GM12872 (cell line): ENCODE results near the gene FOXN3.

ENCODE experiments used
- TF ChIP-seq, protein P1 (sequence below): IDR thresholded peaks from 3 replicates; pipeline ENCODE4 v1.5.1; 2011; ENCODE audit warnings: low read depth, mild to moderate bottlenecking, low read length, moderate library complexity; ENCODE audit not compliant: insufficient read depth

FOXN3 gene

DNA sequence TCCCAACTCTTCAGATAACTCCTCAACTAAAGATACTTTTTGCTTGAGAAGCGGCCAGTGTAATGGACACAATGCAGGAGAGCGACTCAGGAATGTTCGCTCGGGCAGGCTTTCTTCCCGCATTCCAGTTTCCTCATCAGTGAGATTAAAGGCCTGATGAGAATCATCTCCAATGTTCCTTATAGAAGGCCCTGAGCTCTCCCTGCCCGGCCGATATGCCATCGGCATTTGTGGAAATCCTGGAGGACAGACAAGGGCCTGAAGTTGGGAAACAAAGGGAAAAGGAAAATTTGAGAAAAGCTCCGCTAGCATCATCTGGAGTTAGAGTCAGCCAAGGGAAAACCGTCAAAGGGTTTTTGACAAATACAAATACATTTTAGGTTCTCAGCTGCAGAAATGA, 38.0 kb upstream of the FOXN3 start:
- TF ChIP-seq, protein P1, sequence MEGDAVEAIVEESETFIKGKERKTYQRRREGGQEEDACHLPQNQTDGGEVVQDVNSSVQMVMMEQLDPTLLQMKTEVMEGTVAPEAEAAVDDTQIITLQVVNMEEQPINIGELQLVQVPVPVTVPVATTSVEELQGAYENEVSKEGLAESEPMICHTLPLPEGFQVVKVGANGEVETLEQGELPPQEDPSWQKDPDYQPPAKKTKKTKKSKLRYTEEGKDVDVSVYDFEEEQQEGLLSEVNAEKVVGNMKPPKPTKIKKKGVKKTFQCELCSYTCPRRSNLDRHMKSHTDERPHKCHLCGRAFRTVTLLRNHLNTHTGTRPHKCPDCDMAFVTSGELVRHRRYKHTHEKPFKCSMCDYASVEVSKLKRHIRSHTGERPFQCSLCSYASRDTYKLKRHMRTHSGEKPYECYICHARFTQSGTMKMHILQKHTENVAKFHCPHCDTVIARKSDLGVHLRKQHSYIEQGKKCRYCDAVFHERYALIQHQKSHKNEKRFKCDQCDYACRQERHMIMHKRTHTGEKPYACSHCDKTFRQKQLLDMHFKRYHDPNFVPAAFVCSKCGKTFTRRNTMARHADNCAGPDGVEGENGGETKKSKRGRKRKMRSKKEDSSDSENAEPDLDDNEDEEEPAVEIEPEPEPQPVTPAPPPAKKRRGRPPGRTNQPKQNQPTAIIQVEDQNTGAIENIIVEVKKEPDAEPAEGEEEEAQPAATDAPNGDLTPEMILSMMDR = no peak

DNA sequence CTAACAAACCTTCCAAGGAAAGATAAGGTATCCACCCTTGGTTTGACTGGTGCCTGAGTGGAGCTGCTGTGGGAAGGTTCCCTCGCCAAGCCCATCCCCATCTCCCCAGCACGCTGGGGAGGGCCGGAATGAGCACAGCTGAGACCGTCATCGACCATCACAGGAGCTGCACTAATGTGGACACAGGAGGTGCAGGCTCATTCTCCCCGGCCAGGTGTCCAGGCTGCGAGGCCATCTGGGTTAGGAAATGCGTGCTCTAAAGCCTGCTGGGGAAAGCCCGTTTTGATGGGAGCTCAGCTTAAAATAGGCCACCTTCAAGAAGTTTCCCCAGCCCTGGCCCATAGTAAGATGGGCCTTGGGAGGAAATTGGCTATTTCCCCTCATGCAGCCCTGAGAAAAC, 35.2 kb upstream of the FOXN3 start:
- TF ChIP-seq, protein P1 = no peak

- TF ChIP-seq, protein P1 = no peak
Observed at GRCh38 chr14:89451229-89451628, 34.2 kb upstream of the FOXN3 start.

- TF ChIP-seq, protein P1 = no peak
Observed at GRCh38 chr14:89447182-89447944, 30.3 kb upstream of the FOXN3 start.

- TF ChIP-seq, protein P1 = no peak
Observed at GRCh38 chr14:89445273-89445973, 28.4 kb upstream of the FOXN3 start.

GRCh38 chr14:89444516-89445125, 27.6 kb upstream of the FOXN3 start:
- TF ChIP-seq, protein P1 = no peak

DNA sequence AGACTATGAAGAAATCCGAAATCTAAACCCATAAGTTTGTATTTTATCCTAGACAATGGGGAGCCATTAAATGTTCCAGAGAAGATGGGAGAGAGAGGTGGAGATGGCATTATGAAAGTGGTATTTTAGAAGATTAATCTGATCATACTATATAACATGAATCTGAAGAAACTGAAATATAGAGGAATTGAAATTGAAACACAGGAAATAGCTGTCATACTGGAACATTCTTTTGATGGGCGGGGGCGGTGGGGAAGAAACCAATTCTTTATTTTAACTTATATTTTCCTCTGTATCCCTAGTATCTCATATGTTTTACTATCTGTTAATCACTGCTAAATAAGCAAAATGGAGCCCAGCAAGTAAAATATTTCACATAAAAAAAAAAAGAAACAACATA, 27.0 kb upstream of the FOXN3 start:
- TF ChIP-seq, protein P1 = no peak
